Subcutaneous adipose tissue (tissue), 4 donors: ENCODE results near the gene ZNF507. TPM values are rescaled to one million over a fixed set of nuclear protein-coding genes. Genes with fewer than 3 reads are reported as not detected.

Experiments used
- total RNA-seq, 4 donors: library from RNA; depleted of rRNA; stranded (reverse); fragments of >200 nt; gene quantifications; one replicate each; pipeline ENCODE4 v1.1.0, GENCODE V29; 2016
- TF ChIP-seq, protein P1 (sequence below): fragments of 450-650 bp; IDR thresholded peaks from one replicate; pipeline ENCODE4 v1.5.1; 2016; ENCODE audit warnings: low read depth, mild to moderate bottlenecking, control low read depth, antibody characterized with exemption, moderate library complexity

The ZNF507 gene
- total RNA-seq, 4 donors from 2014 or later: 14.1 to 22.0 (median 20.3) TPM

DNA sequence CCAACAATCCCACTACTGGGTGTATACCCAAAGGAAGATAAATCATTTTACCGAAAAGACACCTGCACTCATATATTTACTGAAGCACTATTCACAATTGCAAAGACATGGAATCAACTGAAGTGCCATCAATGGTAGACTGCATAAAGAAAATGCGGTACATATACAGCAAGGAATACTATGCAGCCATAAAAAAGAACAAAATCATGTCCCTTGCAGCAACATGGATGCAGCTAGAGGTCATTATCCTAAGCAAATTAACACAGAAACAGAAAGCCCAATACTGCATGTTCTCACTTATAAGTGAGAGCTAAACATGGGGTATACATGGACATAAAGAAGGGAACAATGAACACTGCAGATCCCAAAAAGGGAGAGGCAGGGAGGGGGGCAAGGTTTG, 2.7 kb upstream of the ZNF507 start:
- TF ChIP-seq, protein P1, sequence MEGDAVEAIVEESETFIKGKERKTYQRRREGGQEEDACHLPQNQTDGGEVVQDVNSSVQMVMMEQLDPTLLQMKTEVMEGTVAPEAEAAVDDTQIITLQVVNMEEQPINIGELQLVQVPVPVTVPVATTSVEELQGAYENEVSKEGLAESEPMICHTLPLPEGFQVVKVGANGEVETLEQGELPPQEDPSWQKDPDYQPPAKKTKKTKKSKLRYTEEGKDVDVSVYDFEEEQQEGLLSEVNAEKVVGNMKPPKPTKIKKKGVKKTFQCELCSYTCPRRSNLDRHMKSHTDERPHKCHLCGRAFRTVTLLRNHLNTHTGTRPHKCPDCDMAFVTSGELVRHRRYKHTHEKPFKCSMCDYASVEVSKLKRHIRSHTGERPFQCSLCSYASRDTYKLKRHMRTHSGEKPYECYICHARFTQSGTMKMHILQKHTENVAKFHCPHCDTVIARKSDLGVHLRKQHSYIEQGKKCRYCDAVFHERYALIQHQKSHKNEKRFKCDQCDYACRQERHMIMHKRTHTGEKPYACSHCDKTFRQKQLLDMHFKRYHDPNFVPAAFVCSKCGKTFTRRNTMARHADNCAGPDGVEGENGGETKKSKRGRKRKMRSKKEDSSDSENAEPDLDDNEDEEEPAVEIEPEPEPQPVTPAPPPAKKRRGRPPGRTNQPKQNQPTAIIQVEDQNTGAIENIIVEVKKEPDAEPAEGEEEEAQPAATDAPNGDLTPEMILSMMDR: no peak

DNA sequence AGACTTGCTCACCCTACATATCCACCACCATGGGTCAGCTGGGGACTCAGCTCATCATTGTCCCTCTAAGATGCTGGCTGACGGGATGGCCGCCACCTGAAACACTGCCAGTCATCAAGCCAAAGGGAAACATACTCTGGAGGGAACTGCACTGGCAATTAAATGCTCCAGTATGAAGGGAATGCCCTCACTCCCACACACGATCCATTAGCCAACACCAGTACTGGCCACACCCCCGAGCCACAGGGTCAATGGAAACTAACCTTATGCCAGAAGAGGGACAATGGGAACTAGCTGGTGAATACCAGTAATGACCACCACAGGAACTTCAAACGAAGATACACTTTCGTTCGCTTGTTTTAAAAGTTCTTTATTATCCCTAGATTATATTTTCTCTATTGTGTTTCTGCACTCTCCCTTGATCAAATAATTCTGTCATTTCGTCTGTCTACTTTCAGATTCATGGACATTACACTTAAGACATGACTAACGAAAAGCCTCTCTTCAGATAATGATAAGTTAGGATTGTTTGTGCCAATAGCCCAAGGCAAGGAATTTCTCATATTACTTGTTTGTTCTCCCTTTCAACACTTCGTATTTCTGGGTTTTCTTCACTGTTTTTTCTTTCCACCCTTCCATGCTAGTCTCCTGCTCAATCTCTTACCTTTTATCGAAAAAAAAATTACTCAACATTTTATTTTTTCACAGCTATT, 1.7 kb upstream of the ZNF507 start:
- TF ChIP-seq, protein P1: no peak

DNA sequence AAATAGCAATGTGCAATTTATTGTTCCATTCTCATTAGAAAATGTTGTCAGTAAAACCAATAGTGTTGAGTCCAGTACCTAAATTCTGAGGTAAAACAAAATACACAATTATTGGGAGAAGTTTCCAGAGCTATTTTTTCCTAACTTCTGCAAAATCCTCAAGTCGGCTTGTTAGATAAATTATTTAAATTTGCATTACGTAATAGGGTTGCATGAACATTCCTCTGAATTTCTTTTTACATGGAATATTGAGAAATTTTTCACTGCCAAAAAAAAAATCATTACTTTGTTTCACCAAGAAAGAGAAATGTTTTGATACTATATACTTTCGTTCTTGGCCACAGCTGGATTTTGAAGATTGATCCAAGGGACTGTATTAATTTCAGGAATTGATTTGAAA, 1.5 kb downstream of the ZNF507 start:
- TF ChIP-seq, protein P1: no peak

DNA sequence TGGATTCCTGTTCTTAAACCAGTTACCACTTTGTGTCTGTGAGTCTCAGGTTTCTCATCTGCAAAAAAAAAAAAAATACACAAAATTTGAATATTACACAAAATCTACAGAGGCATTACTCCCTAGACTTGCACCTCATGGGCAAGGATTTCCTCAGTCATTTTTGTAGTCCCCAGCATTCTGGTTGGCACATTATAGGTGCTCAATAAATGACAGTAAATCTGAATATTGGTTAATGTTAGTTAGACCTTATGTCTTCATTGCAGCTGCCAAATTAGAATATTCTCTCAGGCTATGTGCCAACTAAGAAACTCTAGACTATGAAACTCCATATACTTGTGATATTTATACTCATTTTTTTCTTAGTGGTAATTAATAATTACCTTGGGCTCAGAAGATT, 2.2 kb downstream of the ZNF507 start:
- TF ChIP-seq, protein P1: no peak

DNA sequence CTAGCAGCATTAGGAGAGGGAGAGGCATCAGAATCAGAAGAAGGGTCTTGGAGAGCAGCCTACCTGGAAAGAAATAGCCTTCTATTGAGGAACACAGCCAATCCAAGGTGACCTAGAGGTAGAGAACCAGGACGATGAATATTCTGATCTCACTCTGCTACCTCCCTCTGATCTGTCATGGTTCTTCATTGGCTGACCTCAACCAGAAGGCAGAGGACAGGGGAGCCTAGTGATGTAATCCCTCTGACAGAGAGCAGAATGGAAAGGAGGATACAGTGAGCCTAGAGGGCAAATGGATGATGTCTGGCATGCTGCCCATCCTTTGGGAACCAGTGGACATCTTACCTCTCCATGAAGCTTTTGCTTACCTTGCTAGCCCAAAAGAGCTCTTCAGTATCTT, 3.6 kb downstream of the ZNF507 start:
- TF ChIP-seq, protein P1: no peak

DNA sequence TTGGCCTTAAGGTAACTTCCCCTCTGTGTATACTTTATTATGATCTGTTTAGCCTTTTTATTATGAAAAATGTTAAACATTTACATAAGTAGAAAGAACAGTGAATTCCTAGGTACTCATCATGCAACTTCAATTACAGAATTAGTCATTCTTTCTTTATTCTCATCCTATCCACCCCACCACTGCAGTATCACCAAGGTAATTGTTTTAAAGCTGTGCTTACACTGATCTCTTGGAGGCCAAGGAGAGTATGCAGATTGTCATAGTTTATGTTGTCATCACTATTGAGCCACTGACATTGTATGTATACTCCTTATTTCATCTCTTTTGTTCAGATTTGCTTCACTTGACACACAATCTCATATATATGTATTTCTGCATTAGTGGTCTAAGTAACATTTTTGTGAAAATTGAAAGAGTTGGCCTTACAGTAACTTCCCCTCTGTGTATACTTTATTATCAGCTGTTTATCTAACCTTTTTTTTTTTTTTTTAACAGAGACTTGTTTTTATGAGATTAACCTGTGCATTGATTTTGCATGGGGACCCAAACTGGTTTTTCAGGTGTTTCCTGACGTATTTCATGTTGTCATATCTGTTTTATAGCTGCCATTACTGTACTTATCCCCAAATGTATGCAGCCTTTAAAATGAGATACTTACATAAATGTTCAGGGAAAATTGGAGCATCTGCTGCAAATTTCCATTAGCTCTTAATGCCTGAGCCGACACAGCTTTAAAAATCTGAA, 4.5 kb downstream of the ZNF507 start:
- TF ChIP-seq, protein P1: no peak

DNA sequence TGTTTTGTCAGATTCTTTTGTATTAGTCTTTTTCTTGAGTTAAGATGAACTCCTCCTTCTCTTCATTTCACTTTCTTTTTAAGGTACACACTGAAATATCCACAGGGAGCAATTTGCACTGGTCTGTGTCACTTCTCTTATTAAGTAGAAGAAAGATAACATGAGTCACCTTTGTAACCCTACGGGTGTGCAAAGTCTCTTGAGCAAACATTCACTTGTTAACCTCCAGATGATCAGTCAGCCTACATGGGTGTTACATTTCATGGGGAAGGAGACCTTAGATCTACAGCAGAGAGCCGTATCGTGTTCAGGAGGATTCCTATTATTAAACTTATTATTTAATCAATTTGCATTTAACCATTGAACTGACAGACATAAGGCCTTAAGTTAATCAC, 5.1 kb downstream of the ZNF507 start:
- TF ChIP-seq, protein P1: no peak
